HG03460 (cell line): ENCODE measurements around the gene RPL26.
"Not testable (repeated sequence)": the region's sequence is repeated elsewhere in the genome, so short reads cannot be mapped to it uniquely, and the experiment has no call there.

Experiments used
- ATAC-seq: cut with Tn5 transposase; IDR thresholded peaks from one replicate; pipeline ENCODE4 v1.9.1; 2021; ENCODE audit not compliant: unreplicated experiment

The RPL26 gene

GRCh38 chr17:8368193-8368592, 14.8 kb downstream of the RPL26 start:
- ATAC-seq = no peak

GRCh38 chr17:8366231-8366630, 16.8 kb downstream of the RPL26 start:
- no peak for ATAC-seq

GRCh38 chr17:8365143-8365542, 17.9 kb downstream of the RPL26 start:
- no peak for ATAC-seq

GRCh38 chr17:8362651-8363332, 20.2 kb downstream of the RPL26 start:
- no peak for ATAC-seq

- no peak for ATAC-seq
Observed at GRCh38 chr17:8360751-8361150, 22.2 kb downstream of the RPL26 start.

DNA sequence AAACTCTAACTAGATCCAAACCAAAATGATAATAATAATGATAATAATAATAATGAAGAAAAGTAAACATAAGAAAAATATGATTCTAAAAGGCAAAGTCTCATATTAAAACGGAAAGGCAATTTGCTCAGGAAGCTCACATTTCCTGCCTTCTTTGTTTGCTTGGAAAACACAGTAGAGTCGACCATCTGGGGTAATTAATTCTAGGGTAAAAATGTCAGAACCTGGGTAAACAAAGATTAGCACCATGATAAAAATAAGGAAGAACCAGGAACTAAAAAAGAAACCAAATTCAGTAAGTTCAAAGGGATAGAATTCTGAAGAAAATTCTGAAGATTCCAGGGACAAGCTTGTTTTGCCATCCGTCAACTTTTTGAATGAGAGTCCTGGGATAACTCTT, 22.7 kb downstream of the RPL26 start:
- no peak for ATAC-seq

GRCh38 chr17:8359769-8360168, 23.2 kb downstream of the RPL26 start:
- no peak for ATAC-seq

- ATAC-seq = no peak
Observed at GRCh38 chr17:8357910-8358309, 25.1 kb downstream of the RPL26 start.

GRCh38 chr17:8354236-8354635, 28.8 kb downstream of the RPL26 start:
- ATAC-seq = no peak

GRCh38 chr17:8353736-8354135, 29.3 kb downstream of the RPL26 start:
- no peak for ATAC-seq

DNA sequence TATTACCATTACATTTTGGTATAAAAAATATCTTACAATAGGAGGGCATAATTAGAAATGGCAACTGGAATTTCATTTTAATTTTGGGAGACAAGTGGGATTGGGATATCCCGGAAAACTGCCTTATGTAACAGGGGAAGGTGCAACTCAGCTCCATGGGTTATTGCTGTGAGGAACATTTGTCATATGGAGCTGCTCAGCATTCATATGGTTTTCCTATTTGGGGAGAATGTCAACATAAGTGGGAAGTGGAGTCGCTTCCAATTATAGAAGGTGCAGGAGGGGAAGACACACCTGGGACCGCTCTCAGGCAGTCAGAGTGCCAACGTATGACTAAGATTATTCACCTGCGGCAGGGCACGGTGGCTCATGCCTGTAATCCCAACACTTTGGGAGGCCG, 32.7 kb downstream of the RPL26 start:
- no peak for ATAC-seq

DNA sequence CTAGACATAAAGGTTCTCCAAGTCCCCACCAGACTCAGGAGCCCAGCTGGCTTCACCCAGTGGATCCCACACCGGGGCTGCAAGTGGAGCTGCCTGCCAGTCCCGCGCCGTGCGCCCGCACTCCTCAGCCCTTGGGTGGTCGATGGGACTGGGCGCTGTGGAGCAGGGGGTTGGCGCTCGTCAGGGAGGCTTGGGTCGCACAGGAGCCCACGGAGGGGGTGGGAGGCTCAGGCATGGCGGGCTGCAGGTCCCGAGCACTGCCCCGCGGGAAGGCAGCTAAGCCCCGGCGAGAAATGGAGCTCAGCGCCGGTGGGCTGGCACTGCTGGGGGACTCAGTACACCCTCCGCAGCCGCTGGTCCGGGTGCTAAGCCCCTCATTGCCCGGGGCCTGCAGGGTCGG, 36.0 kb downstream of the RPL26 start:
- ATAC-seq = not testable (repeated sequence)

GRCh38 chr17:8345951-8346665, 36.9 kb downstream of the RPL26 start:
- no peak for ATAC-seq

GRCh38 chr17:8345052-8345690, 37.8 kb downstream of the RPL26 start:
- no peak for ATAC-seq

- ATAC-seq = no peak
Observed at GRCh38 chr17:8341456-8341855, 41.5 kb downstream of the RPL26 start.

GRCh38 chr17:8339540-8339939, 43.5 kb downstream of the RPL26 start, which contains the start of gene ODF4:
TSS of gene ODF4 (plus strand) at chr17:8339840. CDS start at chr17:8340052, 212 bp downstream.
- ATAC-seq = no peak

- no peak for ATAC-seq
Observed at GRCh38 chr17:8338753-8339140, 44.2 kb downstream of the RPL26 start.

GRCh38 chr17:8337802-8338752, 44.9 kb downstream of the RPL26 start:
- ATAC-seq = no peak

- no peak for ATAC-seq
Observed at GRCh38 chr17:8333281-8333680, 49.7 kb downstream of the RPL26 start.

- ATAC-seq = no peak
Observed at GRCh38 chr17:8332688-8333087, 50.3 kb downstream of the RPL26 start.

GRCh38 chr17:8332128-8332527, 50.9 kb downstream of the RPL26 start:
- ATAC-seq = no peak
